ENCODE results near the gene ADGRL3.
"Not testable (repeated sequence)": the region's sequence is repeated elsewhere in the genome, so short reads cannot be mapped to it uniquely, and the experiment has no call there.

ADGRL3 gene

DNA sequence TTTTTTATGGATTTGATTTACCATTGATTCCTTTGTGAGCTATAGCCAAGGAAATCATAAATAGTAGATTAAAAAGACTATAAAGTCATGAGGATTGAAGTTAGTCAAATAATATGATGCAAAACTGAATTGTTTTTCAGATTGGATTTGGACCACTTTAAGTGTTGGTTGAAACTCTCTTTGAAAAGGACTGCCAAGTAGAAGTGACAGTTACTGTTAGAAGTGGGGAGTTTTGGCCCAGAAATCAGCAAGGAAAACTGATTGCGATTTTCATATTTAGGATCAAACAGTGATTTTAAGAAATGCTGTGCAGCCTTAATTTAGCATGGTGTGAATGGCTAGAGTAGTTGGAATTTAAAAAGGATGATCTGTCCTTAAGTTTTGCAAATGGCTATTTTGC is 4.9 kb downstream of the ADGRL3 start:
- DNase-seq (ENCODE audit: low read depth) = no peak

DNA sequence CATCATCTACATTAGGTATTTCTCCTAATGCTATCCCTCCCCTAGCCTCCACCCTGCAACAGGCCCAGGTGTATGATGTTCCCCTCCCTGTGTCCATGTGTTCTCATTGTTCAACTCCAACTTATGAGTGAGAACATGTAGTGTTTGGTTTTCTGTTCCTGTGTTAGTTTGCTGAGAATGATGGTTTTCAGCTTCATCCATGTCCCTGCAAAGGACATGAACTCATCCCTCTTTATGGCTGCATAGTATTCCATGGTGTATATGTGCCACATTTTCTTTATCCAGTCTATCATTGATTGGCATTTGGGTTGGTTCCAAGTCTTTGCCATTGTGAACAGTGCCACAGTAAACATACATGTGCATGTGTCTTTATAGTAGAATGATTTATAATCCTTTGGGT is 7.0 kb downstream of the ADGRL3 start:
- DNase-seq (ENCODE audit: low read depth) = not testable (repeated sequence)

DNA sequence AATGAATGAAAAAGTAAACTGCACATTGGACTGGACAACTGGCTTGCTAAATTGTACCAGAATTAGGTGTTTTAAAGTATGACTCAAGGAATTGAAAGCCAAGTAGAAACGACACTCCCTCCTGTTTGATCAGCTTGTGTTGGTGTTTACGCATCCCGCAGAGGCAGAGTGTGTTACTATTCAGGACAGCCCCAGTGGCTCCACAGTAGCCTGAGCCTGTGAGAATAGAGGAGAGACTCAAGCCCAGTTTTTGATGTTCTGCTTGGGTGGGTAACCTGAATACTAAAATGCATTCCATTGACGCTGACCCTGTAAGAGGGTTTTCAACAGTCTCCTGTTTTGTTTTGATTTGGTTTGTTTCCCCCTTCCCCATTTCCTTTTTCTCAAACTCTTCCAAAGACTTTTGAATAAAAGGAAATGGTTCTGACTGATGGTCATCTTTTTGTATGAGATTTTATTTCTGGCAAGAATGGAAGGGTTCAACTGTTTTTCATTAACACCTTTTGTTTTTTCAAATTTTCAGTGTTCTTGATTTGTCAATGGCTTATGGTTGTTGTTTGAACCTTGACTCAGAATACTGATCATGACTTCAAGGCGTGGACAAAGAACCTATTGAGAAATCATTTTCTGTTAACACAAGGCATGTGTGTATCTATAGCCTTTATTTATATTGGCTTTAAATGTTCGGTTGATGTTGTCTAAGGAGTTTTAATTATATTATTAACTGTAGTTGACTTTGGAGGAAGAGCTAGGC is 10.2 kb downstream of the ADGRL3 start:
- no peak for DNase-seq (ENCODE audit: low read depth)

DNA sequence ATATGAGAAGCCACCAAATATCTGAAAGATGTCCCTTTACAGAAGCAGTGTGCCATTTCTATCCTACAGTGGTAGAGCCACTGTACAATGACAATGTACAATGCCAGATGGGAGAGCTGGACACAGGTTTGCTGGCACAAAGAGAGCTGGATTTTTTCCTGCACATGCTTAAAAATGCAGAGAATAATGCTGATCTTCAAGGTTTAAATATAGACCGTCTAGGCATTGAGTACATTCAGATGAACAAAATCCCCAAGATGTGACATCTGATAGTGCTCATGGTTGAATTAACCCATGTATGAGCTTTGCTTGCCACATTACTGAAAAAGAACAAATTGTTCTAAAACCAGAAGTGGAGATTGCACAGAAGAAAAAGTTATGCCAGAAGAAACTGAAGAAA is 11.7 kb downstream of the ADGRL3 start:
- DNase-seq (ENCODE audit: low read depth) = no peak

DNA sequence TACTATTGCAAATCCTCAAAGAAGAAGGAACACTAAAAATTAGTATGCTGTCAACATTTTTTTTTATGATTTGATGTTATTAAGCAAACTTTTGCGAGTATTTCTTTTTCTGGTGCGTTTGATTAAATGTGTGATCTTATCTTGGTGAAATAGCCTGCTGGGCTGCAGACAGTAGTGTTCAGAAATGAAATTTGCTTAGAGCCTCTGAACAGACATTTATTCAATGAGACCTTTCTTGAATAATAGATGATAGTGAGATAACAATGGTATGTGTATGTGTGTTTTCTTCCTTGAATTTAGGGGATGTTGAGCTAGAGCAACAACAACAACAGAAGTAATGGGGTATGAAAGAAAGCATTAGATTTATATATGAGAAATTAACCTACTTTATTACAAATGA is 12.7 kb downstream of the ADGRL3 start:
- no peak for DNase-seq (ENCODE audit: low read depth)

DNA sequence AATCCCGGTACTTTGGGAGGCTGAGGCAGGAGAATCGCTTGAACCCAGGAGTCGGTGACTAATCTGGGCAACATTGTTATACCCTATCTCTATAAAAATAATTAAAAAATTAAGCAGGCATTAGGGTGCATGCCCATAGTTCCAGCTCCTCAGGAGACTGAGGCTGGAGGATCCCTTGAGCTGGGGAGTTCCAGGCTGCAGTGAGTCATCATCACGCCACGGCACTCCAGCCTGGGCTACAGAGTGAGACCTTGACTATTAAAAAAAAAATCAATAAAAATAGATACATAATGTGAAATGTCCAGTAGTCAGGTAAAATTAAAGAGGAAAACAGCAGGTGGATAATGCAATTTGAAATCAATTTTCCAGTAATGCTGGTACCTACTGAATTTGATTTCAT is 14.6 kb downstream of the ADGRL3 start:
- DNase-seq (ENCODE audit: low read depth) = no peak

DNA sequence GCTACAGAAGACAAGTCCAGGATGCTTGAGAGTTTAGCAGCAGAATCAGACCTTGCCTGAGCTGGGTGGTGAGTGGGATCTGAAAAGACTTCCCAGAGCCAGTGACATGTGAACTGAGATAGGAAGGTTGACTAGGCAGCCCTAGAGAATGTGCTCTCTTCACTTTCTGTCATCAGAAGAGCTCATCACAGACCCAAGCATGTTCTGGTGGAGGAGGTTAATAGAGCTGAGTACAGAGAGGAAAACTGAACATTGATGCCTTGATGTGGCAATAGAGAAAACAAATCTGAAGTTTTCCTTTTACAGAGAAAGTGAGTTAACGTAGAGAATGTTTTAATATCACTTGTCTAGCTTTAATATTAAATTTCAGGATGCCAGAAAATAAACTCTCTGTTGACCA is 17.1 kb downstream of the ADGRL3 start:
- DNase-seq (ENCODE audit: low read depth) = no peak

DNA sequence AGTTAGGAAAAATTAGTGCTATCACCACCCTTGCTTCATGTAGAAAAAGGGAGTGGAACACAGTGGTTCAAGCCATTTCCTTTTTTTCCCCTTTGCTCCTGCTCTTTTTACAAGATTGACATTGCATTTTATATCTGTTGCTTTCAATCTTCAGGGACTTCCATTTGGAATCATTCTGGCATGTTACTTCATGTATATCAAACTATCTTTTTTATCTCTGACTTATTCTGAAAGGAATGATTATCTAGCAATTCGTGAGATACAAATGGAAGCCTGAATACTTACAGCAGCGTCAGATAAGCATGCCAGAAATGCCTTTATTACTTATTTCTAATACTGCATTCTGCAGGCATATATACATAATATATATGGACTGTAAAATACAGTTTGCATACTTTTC is 20.4 kb downstream of the ADGRL3 start:
- no peak for DNase-seq (ENCODE audit: low read depth)

DNA sequence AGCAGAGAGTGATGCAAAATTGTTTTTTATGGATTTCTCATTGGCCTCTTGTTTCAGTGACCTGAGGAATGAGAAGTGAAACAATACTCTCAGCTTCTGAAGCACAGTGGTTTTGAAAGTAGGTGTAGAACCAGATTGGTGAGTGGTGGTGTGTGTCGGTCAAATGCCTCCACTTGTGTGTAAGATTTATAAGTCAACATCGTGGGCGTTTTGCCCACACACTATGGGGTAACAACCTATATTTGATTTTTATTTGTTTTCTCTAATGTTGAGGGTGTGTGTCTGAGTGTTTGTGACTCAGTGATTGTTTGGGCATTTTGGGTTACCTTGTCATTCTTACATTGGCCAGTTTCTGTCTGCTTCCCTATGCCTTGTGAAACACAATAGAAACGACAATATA is 23.3 kb downstream of the ADGRL3 start:
- DNase-seq (ENCODE audit: low read depth) = no peak

DNA sequence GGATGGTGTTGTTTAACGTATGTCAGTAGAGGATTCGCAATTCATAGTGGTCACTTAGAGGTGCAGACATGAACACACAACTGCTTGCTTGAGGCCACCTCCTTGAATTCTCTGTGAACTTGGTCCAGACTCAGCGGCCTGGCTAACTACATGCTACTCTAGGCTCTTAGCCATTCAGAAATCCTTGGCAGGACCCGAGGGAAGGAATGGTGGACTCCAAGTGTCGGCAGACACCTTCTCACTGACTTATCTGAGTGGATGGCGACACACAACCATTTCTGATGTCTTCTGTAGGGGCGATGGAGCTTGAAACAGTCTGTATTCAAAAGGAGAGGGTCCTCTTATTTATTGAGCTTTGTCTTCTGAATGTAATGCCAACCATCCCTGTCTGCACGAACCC is 24.4 kb downstream of the ADGRL3 start:
- no peak for DNase-seq (ENCODE audit: low read depth)

DNA sequence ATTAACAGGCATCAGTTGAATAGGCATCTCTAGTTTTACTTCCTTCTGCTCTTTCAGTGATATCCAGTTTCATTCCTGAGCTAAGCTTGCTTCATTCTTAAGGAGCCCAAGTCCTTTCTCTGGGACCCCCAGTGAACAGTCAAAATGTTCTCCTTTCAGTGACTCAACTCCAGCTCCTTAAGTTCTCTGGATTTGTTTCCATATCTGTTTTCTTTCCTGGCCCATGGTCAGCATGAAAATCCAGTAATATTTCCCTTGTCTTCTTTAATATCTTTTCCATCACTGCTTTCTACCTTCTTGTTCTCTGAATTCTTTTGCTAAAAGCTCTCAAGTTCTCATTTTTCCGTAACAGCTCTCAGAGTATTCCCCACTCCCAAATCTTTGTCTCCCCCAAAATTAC is 25.5 kb downstream of the ADGRL3 start:
- DNase-seq (ENCODE audit: low read depth) = no peak

DNA sequence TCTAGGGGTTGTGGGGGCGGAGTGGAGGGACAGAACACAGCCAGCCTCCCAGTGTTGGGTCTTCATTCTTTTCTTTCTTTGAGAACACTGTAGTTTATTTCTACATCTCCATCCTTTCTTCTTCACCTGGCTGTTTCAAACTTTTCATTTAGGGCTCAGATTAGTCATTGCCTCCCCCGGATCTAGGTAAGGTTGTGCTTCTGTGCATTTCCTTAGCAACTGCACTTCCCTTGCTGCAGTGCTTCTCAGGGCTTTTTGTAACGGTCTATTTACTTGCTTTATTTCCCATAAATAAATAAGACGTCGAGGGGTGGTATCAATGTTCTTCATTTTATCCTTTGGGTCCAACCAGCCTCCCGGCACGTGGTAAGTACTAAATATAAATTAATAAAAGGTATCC is 31.3 kb downstream of the ADGRL3 start:
- no peak for DNase-seq (ENCODE audit: low read depth)

DNA sequence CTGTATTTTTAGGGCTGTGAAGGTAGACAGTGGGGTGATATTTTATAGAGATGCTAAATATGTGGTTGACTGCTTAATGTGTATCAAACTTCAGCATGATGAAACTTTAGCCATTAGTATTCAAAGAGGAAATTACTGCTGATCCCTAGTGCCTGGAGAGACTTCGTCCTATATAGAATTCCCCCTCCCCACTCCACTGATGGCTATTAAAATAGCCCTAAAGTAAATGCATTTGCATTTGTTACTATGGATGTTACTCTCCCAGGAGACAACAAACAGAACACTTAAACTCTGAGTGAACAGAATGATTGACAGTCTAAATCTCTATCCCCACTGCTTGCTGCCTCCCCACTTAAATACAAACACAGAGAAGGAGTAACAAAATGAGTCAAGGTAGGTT is 39.1 kb downstream of the ADGRL3 start:
- no peak for DNase-seq (ENCODE audit: low read depth)

DNA sequence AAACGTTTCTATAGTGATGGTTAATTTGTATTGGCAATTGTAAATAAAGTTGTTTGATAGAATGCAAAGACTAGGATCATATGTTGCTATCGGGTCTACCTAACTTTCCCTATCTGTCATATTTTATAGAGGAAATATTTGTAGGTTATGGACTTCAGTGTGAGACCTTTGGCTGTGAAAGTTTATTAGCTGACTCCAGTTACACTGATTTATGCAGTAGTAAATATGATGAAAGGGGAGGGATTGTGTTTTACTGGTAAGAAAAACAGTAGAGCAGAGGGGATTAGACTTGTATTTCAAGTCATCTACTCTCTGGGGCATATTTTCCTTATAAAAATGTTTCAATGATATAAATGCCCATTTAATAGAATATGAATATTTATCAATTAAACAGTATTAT is 43.8 kb downstream of the ADGRL3 start:
- no peak for DNase-seq (ENCODE audit: low read depth)

DNA sequence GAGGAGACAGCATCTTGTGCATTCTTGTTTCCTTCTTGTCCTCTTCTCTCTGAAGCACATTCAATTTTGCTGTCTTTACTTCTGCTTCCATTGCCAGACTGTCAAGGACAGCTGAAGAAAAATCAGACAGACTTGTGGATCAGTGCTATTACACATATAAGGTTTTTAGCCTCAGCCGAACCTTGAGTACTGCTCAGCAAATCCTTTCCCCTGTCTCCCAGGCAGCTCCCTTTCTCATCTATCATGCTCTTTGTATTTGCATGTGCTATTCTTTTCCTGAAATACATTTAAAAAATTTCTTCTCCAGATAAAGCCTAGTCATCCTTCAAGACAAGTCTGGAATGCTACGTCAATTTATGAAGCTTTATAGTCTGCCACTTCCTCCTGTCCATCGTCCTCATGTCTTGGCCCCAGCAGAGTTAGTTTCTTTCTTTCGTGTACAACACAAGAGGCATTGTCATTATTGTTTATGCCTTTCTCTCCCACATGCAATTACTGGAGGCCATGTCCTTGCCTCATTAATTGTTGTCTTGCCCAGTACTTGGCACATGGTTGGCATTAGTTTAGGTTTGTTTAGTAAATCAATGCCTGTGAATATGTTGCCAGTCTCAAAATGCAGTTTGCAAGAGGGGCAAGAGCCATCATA is 45.1 kb downstream of the ADGRL3 start:
- DNase-seq (ENCODE audit: low read depth) = no peak

DNA sequence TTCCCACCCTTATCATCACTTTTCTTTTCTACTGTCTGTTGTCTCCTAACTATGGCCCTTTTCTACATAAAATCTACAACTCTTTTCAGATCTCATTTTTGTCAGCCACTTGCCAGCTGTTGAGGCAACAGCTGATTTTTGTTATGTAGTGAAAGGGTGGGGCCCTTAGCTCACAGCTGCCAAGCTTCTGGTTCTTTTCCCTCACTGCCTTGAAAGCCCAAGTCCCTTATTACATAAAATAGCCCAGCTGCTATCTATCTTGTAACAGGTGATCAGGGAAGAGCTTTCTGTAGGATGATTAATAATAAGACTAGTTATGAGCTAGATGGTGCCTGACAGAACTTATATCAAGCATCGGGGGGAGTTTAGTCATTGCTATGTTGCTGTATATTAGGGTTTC is 45.9 kb downstream of the ADGRL3 start:
- no peak for DNase-seq (ENCODE audit: low read depth)

DNA sequence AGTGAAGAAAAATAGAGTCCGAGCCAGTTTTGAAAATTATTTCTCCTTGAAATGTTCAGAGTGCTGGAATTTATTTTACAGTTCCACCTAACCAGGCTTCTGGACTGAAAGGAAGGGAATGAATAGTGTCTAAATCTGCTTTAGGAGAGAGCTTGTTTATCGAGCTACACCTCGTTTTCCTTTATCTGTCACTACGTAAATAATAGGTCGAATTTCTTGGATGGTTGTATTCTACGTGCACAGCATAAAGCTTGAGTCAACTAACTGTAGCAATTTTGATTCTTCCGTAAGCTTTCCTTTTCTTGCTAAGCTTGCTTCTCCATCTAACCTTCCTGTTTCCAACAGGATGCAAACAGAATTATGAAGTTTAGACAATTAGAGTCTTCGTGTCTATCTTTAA is 48.6 kb downstream of the ADGRL3 start:
- DNase-seq (ENCODE audit: low read depth) = no peak

DNA sequence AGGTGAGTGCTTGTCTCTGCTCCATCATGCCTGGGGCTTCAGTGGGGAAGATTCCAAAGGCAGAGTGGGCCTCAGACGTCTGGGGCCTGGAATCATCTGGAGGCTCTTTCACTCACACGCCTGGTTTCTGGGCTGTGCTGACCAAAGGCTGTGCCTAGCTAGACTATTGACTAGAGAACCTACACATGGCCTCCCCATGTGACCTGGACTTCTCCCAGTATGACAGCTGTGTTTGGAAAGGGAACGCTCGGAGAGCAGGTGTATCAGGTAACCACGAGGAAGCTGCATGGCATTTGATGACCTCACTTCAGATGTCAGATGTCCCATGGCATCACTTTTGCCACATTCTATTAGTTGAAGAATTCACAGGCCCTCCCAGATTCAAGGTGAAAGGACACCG is 51.0 kb downstream of the ADGRL3 start:
- DNase-seq (ENCODE audit: low read depth) = no peak

DNA sequence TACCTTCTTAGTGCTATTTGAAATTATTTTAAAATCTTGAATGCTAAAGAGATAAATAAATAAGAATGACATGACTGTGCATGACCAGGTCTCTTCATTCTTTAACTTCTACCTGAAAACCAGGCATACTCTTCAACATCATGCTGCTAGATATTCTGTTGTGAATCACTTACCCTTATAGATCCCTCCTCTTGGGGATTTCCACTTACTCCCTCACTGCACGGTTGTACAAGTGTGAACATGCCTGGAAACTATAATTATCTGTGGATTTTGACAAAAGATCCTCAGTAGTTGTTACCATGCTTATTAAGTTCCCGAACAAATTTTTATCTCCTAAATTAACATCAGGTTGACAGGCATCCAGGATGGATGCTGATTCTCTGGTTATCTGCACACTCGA is 54.3 kb downstream of the ADGRL3 start:
- DNase-seq (ENCODE audit: low read depth) = no peak

DNA sequence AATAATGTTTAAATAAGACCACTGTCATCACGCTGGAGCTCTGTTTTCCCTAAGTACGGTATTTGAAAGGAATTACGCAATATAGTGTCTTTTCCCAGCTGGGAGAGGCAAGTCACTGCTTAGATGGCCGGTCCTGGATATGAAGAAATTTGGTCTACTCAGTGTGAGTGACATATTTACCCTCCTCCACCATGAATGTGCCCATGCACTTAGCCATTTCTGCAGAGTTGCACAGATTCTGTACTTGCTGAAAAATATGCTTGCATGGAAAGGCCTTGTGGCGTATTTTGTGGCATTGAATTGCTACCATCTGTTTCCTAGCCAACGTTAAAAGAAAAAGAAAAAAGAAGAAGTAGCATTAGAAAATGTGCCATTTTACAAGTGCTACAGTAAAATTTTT is 73.1 kb downstream of the ADGRL3 start:
- DNase-seq (ENCODE audit: low read depth) = no peak

DNA sequence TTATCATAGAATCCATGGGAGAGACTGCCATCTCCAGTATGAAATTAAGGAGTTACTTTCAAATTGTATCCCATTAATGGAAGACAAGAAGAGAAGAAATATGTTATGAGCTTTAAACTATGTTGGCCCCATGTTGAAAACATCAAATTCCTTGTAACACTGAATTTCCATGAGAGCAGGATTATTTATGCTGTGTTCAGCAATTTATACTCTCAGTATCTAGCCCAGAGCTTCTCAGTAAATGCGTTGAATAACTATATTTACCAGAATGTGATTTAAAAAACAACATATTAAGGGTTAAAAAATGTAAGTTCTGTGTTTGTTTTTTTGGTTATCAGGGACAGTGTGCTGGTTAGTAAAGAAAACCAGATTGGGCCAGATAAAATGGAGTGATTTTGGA is 74.2 kb downstream of the ADGRL3 start:
- no peak for DNase-seq (ENCODE audit: low read depth)

DNA sequence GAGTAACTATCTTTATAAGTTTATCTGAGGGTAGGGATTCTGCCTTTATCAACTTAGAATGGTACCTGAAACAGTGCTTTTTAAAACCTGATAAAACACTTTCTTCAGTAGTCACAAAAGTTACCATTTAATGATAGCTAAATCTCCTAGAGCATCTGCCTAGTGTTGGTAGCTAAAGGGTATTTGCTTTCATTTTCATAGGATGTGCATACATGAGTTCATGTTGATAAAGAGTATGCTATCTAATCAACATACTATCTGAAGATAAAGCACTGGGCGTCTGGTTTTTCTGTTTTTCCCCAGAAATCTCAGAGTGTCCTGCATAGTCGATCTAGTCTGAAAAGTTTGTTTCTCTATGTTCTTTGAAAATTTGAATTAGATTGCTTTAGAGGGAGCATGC is 75.1 kb downstream of the ADGRL3 start:
- no peak for DNase-seq (ENCODE audit: low read depth)

DNA sequence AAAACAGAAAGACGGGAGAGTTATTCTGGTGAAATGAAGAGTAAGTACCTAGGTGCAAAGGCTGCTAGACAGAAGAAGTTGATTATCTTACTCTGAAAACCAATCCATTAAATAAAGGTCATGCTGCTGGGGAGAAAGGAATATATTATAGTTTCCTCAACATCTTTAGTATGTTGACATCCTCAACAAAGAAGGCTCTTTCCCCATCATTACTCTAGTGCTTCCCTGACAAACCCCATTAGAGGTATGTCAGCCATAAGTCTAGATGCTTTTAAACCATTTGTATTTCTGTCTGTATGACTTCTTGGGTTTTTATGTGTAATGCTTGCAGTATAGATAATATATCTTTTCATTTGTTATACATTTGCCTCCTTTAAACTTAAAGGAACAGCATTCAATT is 75.9 kb downstream of the ADGRL3 start:
- DNase-seq (ENCODE audit: low read depth) = no peak

Data from stimulated activated CD8-positive, alpha-beta memory T cell treated with anti-CD3 and anti-CD28 coated beads, Interleukin-15, amount 100 ng/mL, for 24 hours (primary cell).